Measurements from ENCODE around the gene PRRG3.

PRRG3 gene

GRCh38 chrX:151746502-151746901 lies 51.2 kb downstream of the PRRG3 start:
- DNase-seq = no peak

GRCh38 chrX:151750511-151750910 lies 55.3 kb downstream of the PRRG3 start:
- no peak for DNase-seq

GRCh38 chrX:151752847-151753246 lies 57.6 kb downstream of the PRRG3 start:
- no peak for DNase-seq

- DNase-seq = no peak
Measured at GRCh38 chrX:151753313-151754046, 58.2 kb downstream of the PRRG3 start.

GRCh38 chrX:151754047-151754429 lies 58.8 kb downstream of the PRRG3 start:
- no peak for DNase-seq

- no peak for DNase-seq
Measured at GRCh38 chrX:151754641-151755215, 59.5 kb downstream of the PRRG3 start.

Data from NCI-H524 treated with DMSO at 0.1 percent for 48 hours (cell line).